ENCODE data around the gene ERMARD.

The ERMARD gene

GRCh38 chr6:169793408-169793807, 42.0 kb downstream of the ERMARD start:
- no peak for DNase-seq (ENCODE audit: low read depth)
- H3K4me3 ChIP-seq (ENCODE audit: low read length) = no peak overlapping the region
- no peak for TF ChIP-seq CTCF (IDR thresholded peaks at IDR 0.05; ENCODE audit: insufficient read depth, low read depth, low read length, missing control alignments)

GRCh38 chr6:169794317-169795055, 43.1 kb downstream of the ERMARD start:
- no peak for DNase-seq (ENCODE audit: low read depth)
- H3K4me3 ChIP-seq (ENCODE audit: low read length) = no peak overlapping the region
- TF ChIP-seq CTCF (IDR thresholded peaks at IDR 0.05; ENCODE audit: insufficient read depth, low read depth, low read length, missing control alignments) = no peak

GRCh38 chr6:169795196-169795595, 43.8 kb downstream of the ERMARD start:
- DNase-seq (ENCODE audit: low read depth) = no peak
- TF ChIP-seq CTCF (IDR thresholded peaks at IDR 0.05; ENCODE audit: insufficient read depth, low read depth, low read length, missing control alignments) = no peak
- H3K4me3 ChIP-seq (ENCODE audit: low read length) = no peak overlapping the region

GRCh38 chr6:169798764-169799473, 47.5 kb downstream of the ERMARD start:
- no peak for DNase-seq (ENCODE audit: low read depth)
- TF ChIP-seq CTCF (IDR thresholded peaks at IDR 0.05; ENCODE audit: insufficient read depth, low read depth, low read length, missing control alignments) = no peak

GRCh38 chr6:169799474-169799926, 48.1 kb downstream of the ERMARD start:
- H3K4me3 ChIP-seq (ENCODE audit: low read length) = no peak overlapping the region
- no peak for DNase-seq (ENCODE audit: low read depth)
- TF ChIP-seq CTCF (IDR thresholded peaks at IDR 0.05; ENCODE audit: insufficient read depth, low read depth, low read length, missing control alignments) = no peak

More at GRCh38 chr6:169798764-169799473, 47.5 kb downstream of the ERMARD start:
- no peak overlapping the region for H3K4me3 ChIP-seq (ENCODE audit: low read length)

- no peak overlapping the region for H3K4me3 ChIP-seq (ENCODE audit: low read length)
- TF ChIP-seq CTCF (IDR thresholded peaks at IDR 0.05; ENCODE audit: insufficient read depth, low read depth, low read length, missing control alignments) = no peak
- no peak for DNase-seq (ENCODE audit: low read depth)
Measured at GRCh38 chr6:169800116-169800667, 48.8 kb downstream of the ERMARD start.
